HEK293 (cell line): ENCODE results near the gene RASL10B.

Experiments used
- CTCF ChIP-seq: fragments of 450-650 bp; formaldehyde crosslinking; IDR thresholded peaks from 2 replicates; pipeline ENCODE4 v1.5.1; 2016; ENCODE audit warnings: missing biosample characterization, missing genetic modification characterization
- HIC1 ChIP-seq: fragments of 450-650 bp; formaldehyde crosslinking; IDR thresholded peaks from 2 replicates; pipeline ENCODE4 v1.5.1; 2016; ENCODE audit warnings: missing biosample characterization, missing genetic modification characterization
- HOXA7 ChIP-seq: sonication (generic); formaldehyde crosslinking; IDR thresholded peaks from 2 replicates; pipeline ENCODE4 v1.8.1; 2022; ENCODE audit warnings: missing genetic modification reagents, borderline replicate concordance
- REST ChIP-seq: fragments of 450-650 bp; formaldehyde crosslinking; IDR thresholded peaks from 2 replicates; pipeline ENCODE4 v1.5.1; 2016; ENCODE audit warnings: missing biosample characterization, missing genetic modification characterization
- ZNF626 ChIP-seq: fragments of 450-650 bp; sonication (Bioruptor Pico); formaldehyde crosslinking; IDR thresholded peaks from 2 replicates; pipeline ENCODE4 v1.5.1; 2018; ENCODE audit warnings: missing biosample characterization, missing genetic modification characterization, inconsistent platforms
- ZNF629 ChIP-seq: fragments of 450-650 bp; formaldehyde crosslinking; IDR thresholded peaks from 2 replicates; pipeline ENCODE4 v1.5.1; 2017; ENCODE audit warnings: missing biosample characterization, missing genetic modification characterization
- ZNF701 ChIP-seq: fragments of 450-650 bp; formaldehyde crosslinking; IDR thresholded peaks from 2 replicates; pipeline ENCODE4 v1.5.1; 2016; ENCODE audit warnings: missing biosample characterization, missing genetic modification characterization
- ZSCAN18 ChIP-seq: fragments of 450-650 bp; formaldehyde crosslinking; IDR thresholded peaks from 2 replicates; pipeline ENCODE4 v1.5.1; 2016; ENCODE audit warnings: missing biosample characterization, missing genetic modification characterization
- ZSCAN23 ChIP-seq: fragments of 450-650 bp; formaldehyde crosslinking; IDR thresholded peaks from 2 replicates; pipeline ENCODE4 v1.5.1; 2016; ENCODE audit warnings: missing biosample characterization, missing genetic modification characterization
- ZSCAN30 ChIP-seq: fragments of 450-650 bp; IDR thresholded peaks from 2 replicates; pipeline ENCODE4 v1.5.1; 2018; ENCODE audit warnings: missing biosample characterization, mild to moderate bottlenecking, missing genetic modification characterization, moderate library complexity
- ZSCAN4 ChIP-seq: fragments of 450-650 bp; formaldehyde crosslinking; IDR thresholded peaks from 2 replicates; pipeline ENCODE4 v1.5.1; 2017; ENCODE audit warnings: missing biosample characterization, missing genetic modification characterization

- TF ChIP-seq CTCF (no peak), ZSCAN30 (tag by site-specific recombination) (no peak), ZNF629 (tag by site-specific recombination) (no peak), ZSCAN4 (tag by site-specific recombination) (no peak), REST (tag by site-specific recombination) (no peak), ZNF626 (no peak), ZSCAN18 (tag by site-specific recombination) (no peak), ZSCAN23 (no peak), HOXA7 (CRISPR knock-in tag) (no peak), ZNF701 (tag by site-specific recombination) (no peak), HIC1 (tag by site-specific recombination) (no peak)
These were observed 14.0 kb upstream of the RASL10B start for GRCh38 chr17:35717475-35717874.
